ENCODE data around the gene SCARF1.

The SCARF1 gene

DNA sequence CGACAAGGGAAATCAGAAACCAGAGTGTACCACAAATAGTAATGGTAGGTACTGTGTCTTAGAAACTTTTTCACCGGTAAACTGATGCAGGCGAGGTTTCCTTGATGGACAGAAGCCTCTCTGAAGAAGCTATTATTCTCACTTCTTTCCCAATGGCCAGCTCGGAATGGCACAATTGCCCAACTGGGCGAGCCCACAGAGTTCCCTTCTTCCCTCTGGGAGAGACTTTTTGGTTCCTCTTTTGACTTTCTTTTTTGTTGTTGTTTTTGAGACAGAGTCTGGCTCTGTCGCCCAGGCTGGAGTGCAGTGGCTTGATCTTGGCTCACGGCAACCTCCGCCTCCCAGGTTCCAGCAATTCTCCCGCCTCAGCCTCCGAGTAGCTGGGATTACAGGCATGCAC lies 33.8 kb downstream of the SCARF1 start:
- H3K4me3 ChIP-seq (ENCODE audit: low read depth, low read length): no peak overlapping the region
- TF ChIP-seq, protein P1, sequence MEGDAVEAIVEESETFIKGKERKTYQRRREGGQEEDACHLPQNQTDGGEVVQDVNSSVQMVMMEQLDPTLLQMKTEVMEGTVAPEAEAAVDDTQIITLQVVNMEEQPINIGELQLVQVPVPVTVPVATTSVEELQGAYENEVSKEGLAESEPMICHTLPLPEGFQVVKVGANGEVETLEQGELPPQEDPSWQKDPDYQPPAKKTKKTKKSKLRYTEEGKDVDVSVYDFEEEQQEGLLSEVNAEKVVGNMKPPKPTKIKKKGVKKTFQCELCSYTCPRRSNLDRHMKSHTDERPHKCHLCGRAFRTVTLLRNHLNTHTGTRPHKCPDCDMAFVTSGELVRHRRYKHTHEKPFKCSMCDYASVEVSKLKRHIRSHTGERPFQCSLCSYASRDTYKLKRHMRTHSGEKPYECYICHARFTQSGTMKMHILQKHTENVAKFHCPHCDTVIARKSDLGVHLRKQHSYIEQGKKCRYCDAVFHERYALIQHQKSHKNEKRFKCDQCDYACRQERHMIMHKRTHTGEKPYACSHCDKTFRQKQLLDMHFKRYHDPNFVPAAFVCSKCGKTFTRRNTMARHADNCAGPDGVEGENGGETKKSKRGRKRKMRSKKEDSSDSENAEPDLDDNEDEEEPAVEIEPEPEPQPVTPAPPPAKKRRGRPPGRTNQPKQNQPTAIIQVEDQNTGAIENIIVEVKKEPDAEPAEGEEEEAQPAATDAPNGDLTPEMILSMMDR (IDR thresholded peaks at IDR 0.05; ENCODE audit: low read depth, low read length, missing control alignments): no peak
- DNase-seq (ENCODE audit: low read depth): no peak
- in situ Hi-C loops (cut with HindIII; ENCODE audit: low sequenced_read_pairs): no loop called here

DNA sequence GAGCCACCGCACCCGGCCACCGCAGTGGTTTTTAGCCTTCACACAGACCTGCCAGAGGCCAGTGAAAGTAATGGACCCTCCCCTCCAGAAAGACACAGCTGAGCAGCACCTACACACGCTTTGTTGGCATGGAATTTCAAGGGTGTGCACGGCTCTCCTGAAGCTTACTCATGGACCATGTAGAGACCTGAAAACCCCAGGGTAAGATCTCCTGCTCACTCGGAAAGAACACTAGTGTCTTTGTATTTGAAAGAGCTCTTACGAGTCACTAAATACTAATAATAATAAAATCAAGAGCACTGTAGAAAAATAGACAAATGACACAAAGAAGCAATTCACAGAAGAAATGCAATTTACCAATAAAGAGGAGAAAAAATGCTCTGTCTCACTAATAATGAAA lies 36.9 kb downstream of the SCARF1 start:
- no peak for DNase-seq (ENCODE audit: low read depth)
- in situ Hi-C loops (cut with HindIII; ENCODE audit: low sequenced_read_pairs): no loop called here
- TF ChIP-seq, protein P1 (IDR thresholded peaks at IDR 0.05; ENCODE audit: low read depth, low read length, missing control alignments): no peak
- no peak overlapping the region for H3K4me3 ChIP-seq (ENCODE audit: low read depth, low read length)

DNA sequence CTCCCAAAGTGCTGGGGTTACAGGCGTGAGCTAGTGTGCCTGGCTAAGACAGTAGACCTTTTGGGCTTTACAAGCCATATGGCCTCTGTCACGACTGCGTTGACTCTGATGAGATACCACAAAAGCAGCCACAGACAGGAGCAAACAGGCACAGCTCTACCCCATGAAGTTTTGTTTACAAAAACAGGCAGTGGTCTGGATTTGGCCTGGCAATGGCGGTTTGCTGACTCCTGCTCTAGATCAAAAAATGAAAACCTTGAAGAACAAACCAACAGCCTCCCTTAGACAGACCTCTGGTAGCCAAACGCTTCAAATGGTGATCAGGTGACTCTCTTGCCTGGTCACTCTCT lies 37.6 kb downstream of the SCARF1 start:
- DNase-seq (ENCODE audit: low read depth): no peak
- TF ChIP-seq, protein P1 (IDR thresholded peaks at IDR 0.05; ENCODE audit: low read depth, low read length, missing control alignments): no peak
- H3K4me3 ChIP-seq (ENCODE audit: low read depth, low read length): no peak overlapping the region
- in situ Hi-C loops (cut with HindIII; ENCODE audit: low sequenced_read_pairs): no loop called here

DNA sequence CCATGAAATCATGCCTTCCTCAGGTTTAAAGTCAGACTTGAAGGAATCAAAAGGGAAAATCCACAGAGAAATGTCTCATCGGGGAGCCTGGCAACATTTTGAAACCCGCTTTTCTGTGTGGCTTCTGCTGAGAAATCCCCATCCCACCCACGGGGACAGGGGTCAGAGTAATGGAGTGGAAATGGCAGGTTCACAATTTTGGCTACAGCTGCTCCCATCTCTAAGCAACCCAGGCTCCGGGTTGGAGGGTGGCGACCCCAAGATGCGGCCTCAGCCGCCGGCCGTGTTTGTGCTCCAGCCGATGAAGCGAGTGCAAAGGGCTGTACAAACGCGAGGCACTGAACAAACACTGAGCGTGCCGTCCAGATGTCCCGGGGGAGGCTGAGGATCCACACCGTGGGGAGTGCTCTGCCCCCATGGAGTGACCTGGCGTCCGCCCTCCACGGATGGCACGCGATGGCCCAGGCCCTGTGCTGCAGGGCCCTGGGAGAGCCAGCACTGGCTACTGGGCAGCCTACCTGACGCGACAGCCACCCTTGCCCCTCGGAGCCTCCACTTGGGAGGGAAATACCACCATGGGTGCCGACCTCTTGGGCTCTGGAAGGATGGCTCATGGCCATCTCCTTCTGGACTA lies 39.1 kb downstream of the SCARF1 start:
- no peak for DNase-seq (ENCODE audit: low read depth)
- TF ChIP-seq, protein P1 (IDR thresholded peaks at IDR 0.05; ENCODE audit: low read depth, low read length, missing control alignments): no peak
- in situ Hi-C loops (cut with HindIII; ENCODE audit: low sequenced_read_pairs): no loop called here
- H3K4me3 ChIP-seq (ENCODE audit: low read depth, low read length): no peak overlapping the region

DNA sequence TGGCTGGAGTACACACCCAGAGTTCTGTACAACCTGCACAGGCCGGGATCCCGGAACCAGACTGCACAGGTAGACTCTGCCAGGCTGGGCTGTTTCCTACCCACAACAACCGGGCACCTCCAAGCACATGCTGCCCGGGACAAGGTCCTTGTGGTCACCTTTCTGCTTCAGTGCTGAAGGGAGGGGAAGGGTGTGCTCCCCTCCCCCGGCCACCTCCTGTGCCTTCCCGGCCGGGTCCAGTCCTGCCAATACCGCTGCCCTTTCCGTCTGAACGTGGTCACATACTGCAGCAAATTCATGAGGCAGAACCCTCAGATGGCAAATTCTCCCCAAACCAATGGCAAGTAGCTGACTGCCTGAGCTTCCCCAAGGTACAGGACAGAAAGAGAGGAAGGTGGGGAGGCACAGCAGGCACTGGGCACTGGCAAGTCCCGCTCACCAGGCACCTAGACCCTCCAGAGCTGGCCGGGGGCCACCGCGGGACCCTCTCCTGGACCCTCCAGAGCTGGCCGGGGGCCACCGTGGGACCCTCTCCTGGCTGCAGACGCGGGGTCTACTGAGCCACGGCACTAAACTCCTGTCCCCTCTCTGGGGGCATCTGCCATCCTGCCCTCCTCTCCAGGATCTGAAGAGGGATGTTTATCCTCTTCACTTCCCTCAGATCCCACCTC lies 39.7 kb downstream of the SCARF1 start:
- TF ChIP-seq, protein P1 (IDR thresholded peaks at IDR 0.05; ENCODE audit: low read depth, low read length, missing control alignments): no peak
- H3K4me3 ChIP-seq (ENCODE audit: low read depth, low read length): no peak overlapping the region
- in situ Hi-C loops (cut with HindIII; ENCODE audit: low sequenced_read_pairs): no loop called here
- no peak for DNase-seq (ENCODE audit: low read depth)

DNA sequence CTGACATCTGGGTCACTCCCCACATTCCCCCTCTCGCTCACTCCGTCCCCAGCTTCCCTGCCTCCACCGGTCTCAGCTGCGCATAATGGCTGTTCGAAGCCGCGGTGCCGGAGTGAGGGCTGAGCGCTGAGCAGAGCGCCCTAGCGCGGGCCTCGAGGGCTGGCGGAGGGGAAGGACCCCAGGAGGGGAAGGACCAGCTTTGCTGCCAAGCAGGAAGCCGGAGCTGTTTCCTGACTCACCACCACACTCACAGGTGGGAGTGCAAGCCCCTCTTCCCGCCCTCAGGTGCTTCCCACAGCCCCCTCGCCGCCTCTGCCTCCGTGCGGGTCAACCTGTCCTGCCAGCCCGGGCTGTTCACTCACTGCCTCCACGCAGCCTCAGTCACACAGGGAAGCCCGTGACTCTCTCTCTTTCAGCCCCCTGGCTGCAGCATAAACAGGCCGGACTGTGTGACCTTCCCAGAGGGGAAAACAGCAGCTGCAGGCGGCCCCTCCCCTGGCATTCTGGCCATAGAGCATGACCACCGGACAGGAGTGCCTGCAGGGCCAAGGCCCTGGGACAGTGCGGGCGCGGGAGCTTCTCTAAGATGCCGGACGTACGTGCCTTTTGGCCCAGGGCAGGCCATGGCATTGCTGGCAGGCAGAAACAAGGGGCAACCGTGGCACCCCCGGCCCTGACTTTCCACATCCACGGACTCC lies 40.6 kb downstream of the SCARF1 start:
- in situ Hi-C loops (cut with HindIII; ENCODE audit: low sequenced_read_pairs): no loop called here
- TF ChIP-seq, protein P1 (IDR thresholded peaks at IDR 0.05; ENCODE audit: low read depth, low read length, missing control alignments): no peak
- no peak overlapping the region for H3K4me3 ChIP-seq (ENCODE audit: low read depth, low read length)
- no peak for DNase-seq (ENCODE audit: low read depth)
